ENCODE results near the gene CD200R1.

Gene CD200R1

DNA sequence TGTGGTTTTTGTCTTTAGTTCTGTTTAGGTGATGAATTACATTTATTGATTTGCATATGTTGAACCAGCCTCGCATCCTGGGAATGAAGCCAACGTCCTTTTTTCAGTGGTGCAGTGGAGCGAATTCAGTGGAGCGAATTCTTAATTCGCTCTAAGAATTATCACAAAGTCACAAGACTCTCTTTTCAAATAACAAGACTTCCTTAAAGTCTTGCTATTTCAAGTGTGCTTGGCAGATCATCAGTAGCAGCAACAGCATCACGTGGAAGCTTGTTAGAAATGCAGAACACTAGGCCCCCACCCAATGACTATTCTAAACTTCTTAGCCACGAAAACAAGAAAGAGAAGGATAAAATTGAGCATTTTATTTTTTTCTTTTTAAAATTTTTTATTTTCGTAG, 70.1 kb downstream of the CD200R1 start:
- Histone ChIP-seq H3K9me3 (ENCODE audit: insufficient read depth, low read length) (peaks cover 8% of the 10 kb centered on the region; the same call in 1 of the 2 replicates), H3K27ac (ENCODE audit: low read depth, low read length) (peak overlapping the region; percentile 29; the same call in 1 of the 2 replicates), H3K9me2 (replicated peaks; ENCODE audit: insufficient read depth, low read length) (no peaks in the 10 kb centered on the region), H3F3A (ENCODE audit: insufficient read depth) (peaks cover 25% of the 10 kb centered on the region), H3K27me3 (ENCODE audit: low read length) (no peaks in the 10 kb centered on the region), H3K9ac (ENCODE audit: low read length) (no peak overlapping the region), H3K79me2 (ENCODE audit: insufficient read depth, low read length) (no peaks in the 10 kb centered on the region), H2AFZ (ENCODE audit: low read depth, low read length, severe bottlenecking) (no peak overlapping the region), H3K4me2 (ENCODE audit: low read depth, low read length, poor library complexity, severe bottlenecking) (peak overlapping the region; percentile 25), H4K20me1 (ENCODE audit: low read depth, low read length) (no peaks in the 10 kb centered on the region), H3K36me3 (ENCODE audit: low read length) (peaks cover 14% of the 10 kb centered on the region), H3K4me3 (ENCODE audit: insufficient read depth, low read length, poor library complexity, severe bottlenecking) (no peak overlapping the region)
- TF ChIP-seq, protein P1, sequence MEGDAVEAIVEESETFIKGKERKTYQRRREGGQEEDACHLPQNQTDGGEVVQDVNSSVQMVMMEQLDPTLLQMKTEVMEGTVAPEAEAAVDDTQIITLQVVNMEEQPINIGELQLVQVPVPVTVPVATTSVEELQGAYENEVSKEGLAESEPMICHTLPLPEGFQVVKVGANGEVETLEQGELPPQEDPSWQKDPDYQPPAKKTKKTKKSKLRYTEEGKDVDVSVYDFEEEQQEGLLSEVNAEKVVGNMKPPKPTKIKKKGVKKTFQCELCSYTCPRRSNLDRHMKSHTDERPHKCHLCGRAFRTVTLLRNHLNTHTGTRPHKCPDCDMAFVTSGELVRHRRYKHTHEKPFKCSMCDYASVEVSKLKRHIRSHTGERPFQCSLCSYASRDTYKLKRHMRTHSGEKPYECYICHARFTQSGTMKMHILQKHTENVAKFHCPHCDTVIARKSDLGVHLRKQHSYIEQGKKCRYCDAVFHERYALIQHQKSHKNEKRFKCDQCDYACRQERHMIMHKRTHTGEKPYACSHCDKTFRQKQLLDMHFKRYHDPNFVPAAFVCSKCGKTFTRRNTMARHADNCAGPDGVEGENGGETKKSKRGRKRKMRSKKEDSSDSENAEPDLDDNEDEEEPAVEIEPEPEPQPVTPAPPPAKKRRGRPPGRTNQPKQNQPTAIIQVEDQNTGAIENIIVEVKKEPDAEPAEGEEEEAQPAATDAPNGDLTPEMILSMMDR (IDR thresholded peaks at IDR 0.05; ENCODE audit: insufficient read depth, low read length, poor library complexity, severe bottlenecking) = no peak

DNA sequence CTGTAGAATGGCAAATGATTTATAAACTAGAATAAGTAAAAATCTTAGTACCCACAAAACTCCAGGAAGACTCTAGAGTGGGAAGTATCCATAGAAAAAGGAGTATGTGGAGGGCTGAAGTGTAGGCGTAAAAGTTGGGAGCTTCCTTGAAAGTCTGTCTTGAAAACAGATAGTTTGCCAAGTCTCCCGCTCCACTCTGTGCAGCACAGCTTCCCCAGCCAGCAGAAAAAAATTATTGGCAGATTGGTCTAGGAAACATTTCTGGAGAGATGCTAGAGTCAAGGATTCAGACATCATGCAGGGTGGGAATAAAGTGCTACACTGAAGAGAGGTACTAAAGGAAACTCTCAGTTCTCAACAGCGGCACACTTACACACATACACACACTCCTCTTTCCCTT, 74.8 kb downstream of the CD200R1 start:
- Histone ChIP-seq H3F3A (ENCODE audit: insufficient read depth) (peaks cover 3% of the 10 kb centered on the region; the same call in 1 of the 2 replicates), H3K9ac (ENCODE audit: low read length) (no peak overlapping the region), H3K36me3 (ENCODE audit: low read length) (peaks cover 7% of the 10 kb centered on the region), H3K9me2 (replicated peaks; ENCODE audit: insufficient read depth, low read length) (no peaks in the 10 kb centered on the region), H2AFZ (ENCODE audit: low read depth, low read length, severe bottlenecking) (no peak overlapping the region), H3K4me3 (ENCODE audit: insufficient read depth, low read length, poor library complexity, severe bottlenecking) (no peak overlapping the region), H4K20me1 (ENCODE audit: low read depth, low read length) (no peaks in the 10 kb centered on the region), H3K27me3 (ENCODE audit: low read length) (no peaks in the 10 kb centered on the region), H3K79me2 (ENCODE audit: insufficient read depth, low read length) (no peaks in the 10 kb centered on the region), H3K27ac (ENCODE audit: low read depth, low read length) (no peak overlapping the region), H3K9me3 (ENCODE audit: insufficient read depth, low read length) (peaks cover 8% of the 10 kb centered on the region; the same call in 1 of the 2 replicates), H3K4me2 (ENCODE audit: low read depth, low read length, poor library complexity, severe bottlenecking) (no peak overlapping the region)
- TF ChIP-seq, protein P1 (IDR thresholded peaks at IDR 0.05; ENCODE audit: insufficient read depth, low read length, poor library complexity, severe bottlenecking) = no peak
- TF ChIP-seq EZH2phosphoT487 (conservative IDR thresholded peaks at IDR 0.05; ENCODE audit: low read length) = no peak

DNA sequence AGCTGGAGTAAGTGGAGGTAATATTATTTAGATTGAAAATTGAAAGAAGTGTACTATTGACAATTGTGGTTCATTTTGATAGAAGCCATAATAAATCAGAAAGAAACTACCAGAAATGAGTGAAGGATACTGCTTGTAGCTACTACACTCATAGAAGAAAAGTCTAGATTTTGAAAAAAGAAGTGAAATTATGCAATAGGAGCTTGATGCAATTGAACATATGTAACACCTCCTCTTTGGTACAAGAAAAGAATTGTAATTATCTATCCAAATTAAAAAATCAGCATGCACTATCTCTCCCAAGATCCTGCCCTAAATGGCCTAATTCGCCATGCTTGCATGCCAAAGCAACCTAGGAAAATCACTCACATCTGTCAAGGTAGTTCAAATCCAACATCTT, 77.1 kb downstream of the CD200R1 start:
- no peaks in the 10 kb centered on the region for H3K9me2 ChIP-seq (replicated peaks; ENCODE audit: insufficient read depth, low read length)
- no peak overlapping the region for H3K9ac ChIP-seq (ENCODE audit: low read length)
- H3K4me2 ChIP-seq (ENCODE audit: low read depth, low read length, poor library complexity, severe bottlenecking) = no peak overlapping the region
- no peak overlapping the region for H3K27ac ChIP-seq (ENCODE audit: low read depth, low read length)
- H3K79me2 ChIP-seq (ENCODE audit: insufficient read depth, low read length) = no peaks in the 10 kb centered on the region
- TF ChIP-seq, protein P1 (IDR thresholded peaks at IDR 0.05; ENCODE audit: insufficient read depth, low read length, poor library complexity, severe bottlenecking) = no peak
- no peak for TF ChIP-seq EZH2phosphoT487 (conservative IDR thresholded peaks at IDR 0.05; ENCODE audit: low read length)
- H3K36me3 ChIP-seq (ENCODE audit: low read length) = no peaks in the 10 kb centered on the region
- no peaks in the 10 kb centered on the region for H3K27me3 ChIP-seq (ENCODE audit: low read length)
- no peak overlapping the region for H2AFZ ChIP-seq (ENCODE audit: low read depth, low read length, severe bottlenecking)
- no peaks in the 10 kb centered on the region for H3K9me3 ChIP-seq (ENCODE audit: insufficient read depth, low read length)
- no peak overlapping the region for H3K4me3 ChIP-seq (ENCODE audit: insufficient read depth, low read length, poor library complexity, severe bottlenecking)
- H4K20me1 ChIP-seq (ENCODE audit: low read depth, low read length) = no peaks in the 10 kb centered on the region
- H3F3A ChIP-seq (ENCODE audit: insufficient read depth) = peaks cover 6% of the 10 kb centered on the region; the same call in 1 of the 2 replicates

Measured in SU-DHL-6 (cell line).